Panc1 (cell line): ENCODE measurements around the gene ADGRD1. TPM values are rescaled to one million over a fixed set of nuclear protein-coding genes. Genes with fewer than 3 reads are reported as not detected.

Experiments used
- ATAC-seq: fragments of 200-7000 bp; cut with Tn5 transposase; 2 replicates; pipeline ENCODE4 v1.9.1; 2020; ENCODE audit warnings: mild to moderate bottlenecking, moderate library complexity
- BruUV-seq: library from RNA; stranded (reverse); fragments of 400-500 nt; replicated peaks from 2 replicates; lab custom pipeline; 2021; lab: Mats Ljungman, UMichigan
- CTCF ChIA-PET: fragments of 300-600 bp; sonication (Branson Sonifier 250); formaldehyde crosslinking; loops from one replicate; lab custom pipeline; 2022; ENCODE audit warnings: antibody characterized with exemption; lab: Charles Lee
- POLR2A ChIA-PET: fragments of 300-600 bp; sonication (Branson Sonifier 250); formaldehyde crosslinking; loops from one replicate; lab custom pipeline; 2022; ENCODE audit warnings: antibody characterized with exemption; lab: Charles Lee
- DNase-seq: peaks from one replicate; pipeline ENCODE4 v3.0.0-alpha.2; 2010; ENCODE audit warnings: low read depth, low spot score
- H3K27ac ChIP-seq: 2 replicates; pipeline ENCODE4 v1.5.1; 2011; ENCODE audit warnings: mild to moderate bottlenecking, low read length, inconsistent platforms
- H3K27me3 ChIP-seq: fragments of 200-500 bp; sonication (Bioruptor generic); 2 replicates; pipeline ENCODE4 v1.6.0; 2014; ENCODE audit warnings: low read length, inconsistent platforms; ENCODE audit not compliant: control insufficient read depth, insufficient read depth
- H3K36me3 ChIP-seq: fragments of 200-500 bp; sonication (Bioruptor generic); 2 replicates; pipeline ENCODE4 v1.5.1; 2014; ENCODE audit warnings: inconsistent platforms, mild to moderate bottlenecking, low read length, moderate library complexity; ENCODE audit not compliant: control insufficient read depth, insufficient read depth
- H3K4me1 ChIP-seq: 2 replicates; pipeline ENCODE4 v1.5.1; 2011; ENCODE audit warnings: inconsistent platforms, mild to moderate bottlenecking, low read length, moderate library complexity; ENCODE audit not compliant: control insufficient read depth, insufficient read depth
- H3K4me3 ChIP-seq, 2 experiments: 2 replicates each; pipeline ENCODE4 v1.5.1; 2011 to 2012; ENCODE audit warnings: low read depth in 2 of 2, low read length in 2 of 2, mild to moderate bottlenecking in 2 of 2, inconsistent platforms in 1 of 2, moderate library complexity in 1 of 2
- H3K9me3 ChIP-seq: fragments of 200-500 bp; sonication (Bioruptor generic); 2 replicates; pipeline ENCODE4 v1.5.1; 2014; ENCODE audit warnings: low read depth, mild to moderate bottlenecking, inconsistent platforms, low read length, moderate library complexity; ENCODE audit not compliant: control insufficient read depth, insufficient read depth
- POLR2AphosphoS5 ChIP-seq: IDR thresholded peaks from 2 replicates; pipeline ENCODE4 v1.6.1; 2012; ENCODE audit warnings: mild to moderate bottlenecking, low read depth, low read length, moderate library complexity
- SIN3A ChIP-seq: IDR thresholded peaks from 2 replicates; pipeline ENCODE4 v1.6.1; 2012; ENCODE audit warnings: low read depth, mild to moderate bottlenecking, low read length, moderate library complexity, borderline replicate concordance; ENCODE audit not compliant: insufficient read depth
- TCF7L2 ChIP-seq: IDR thresholded peaks from 2 replicates; pipeline ENCODE4 v1.6.1; 2011; ENCODE audit warnings: mild to moderate bottlenecking, low read depth, low read length, inconsistent platforms
- in situ Hi-C: cut with HindIII; loops from 2 replicates; pipeline ENCODE4 v1.10.0; 2016; ENCODE audit warnings: low sequenced_read_pairs, low pct_unique_long_range_greater_than_20kb
- intact Hi-C: fragments of 100-400 bp; cut with micrococcal nuclease; formaldehyde crosslinking; loops from one replicate; pipeline ENCODE4 v1.10.0; 2022; ENCODE audit not compliant: unreplicated experiment
- total RNA-seq: library from RNA; stranded (reverse); gene quantifications from one replicate; pipeline ENCODE4 v1.2.1, GENCODE V29; 2021; ENCODE audit not compliant: unreplicated experiment
- TF ChIP-seq, protein P1 (sequence below): fragments of 450-650 bp; IDR thresholded peaks from 2 replicates; pipeline ENCODE4 v1.5.1; 2017; ENCODE audit warnings: mild to moderate bottlenecking
- TF ChIP-seq, protein P2 (sequence below), 2 experiments: IDR thresholded peaks; 2 replicates each; pipeline ENCODE4 v1.6.1; 2011 to 2012; ENCODE audit warnings: low read depth in 2 of 2, control low read depth in 1 of 2, low read length in 1 of 2, mild to moderate bottlenecking in 1 of 2, moderate library complexity in 1 of 2; ENCODE audit not compliant: insufficient read depth in 1 of 2

Gene ADGRD1
- total RNA-seq, 1 experiment from 2014 or later, result 0.21 TPM

DNA sequence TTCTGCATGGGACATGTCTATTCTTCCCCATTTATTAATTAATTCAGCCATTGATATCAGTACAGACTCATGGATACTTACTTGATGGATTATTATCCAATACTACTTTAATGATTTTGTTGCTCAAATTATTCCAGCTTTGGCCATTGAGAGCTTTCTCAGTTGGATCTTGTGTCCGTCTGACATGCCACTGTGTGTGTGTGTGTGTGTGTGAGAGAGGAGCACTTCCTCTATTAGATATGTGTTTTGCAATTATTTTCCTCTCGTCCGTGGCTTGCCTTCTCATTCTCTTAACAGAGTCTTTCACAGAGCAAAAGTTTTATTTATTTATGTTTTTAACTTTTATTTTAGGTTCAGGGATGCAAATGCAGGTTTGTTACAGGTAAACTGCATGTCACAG is 194.2 kb downstream of the ADGRD1 start:
- H3K9me3 ChIP-seq, result no peaks in the 10 kb centered on the region
- CTCF ChIA-PET, result no interaction called here
- DNase-seq (no peak), ATAC-seq (no peak)
- in situ Hi-C loops, result no loop called here
- POLR2A ChIA-PET, result no interaction called here
- no peak overlapping the region for H3K27ac ChIP-seq
- BruUV-seq, result no TSS peak
- H3K36me3 ChIP-seq, result no peaks in the 10 kb centered on the region
- intact Hi-C loops, result no loop called here
- peaks cover 8% of the 10 kb centered on the region; the same call in 1 of the 2 replicates for H3K27me3 ChIP-seq
- TF ChIP-seq POLR2AphosphoS5 (no peak), SIN3A (no peak), TCF7L2 (no peak)
- TF ChIP-seq, protein P1, sequence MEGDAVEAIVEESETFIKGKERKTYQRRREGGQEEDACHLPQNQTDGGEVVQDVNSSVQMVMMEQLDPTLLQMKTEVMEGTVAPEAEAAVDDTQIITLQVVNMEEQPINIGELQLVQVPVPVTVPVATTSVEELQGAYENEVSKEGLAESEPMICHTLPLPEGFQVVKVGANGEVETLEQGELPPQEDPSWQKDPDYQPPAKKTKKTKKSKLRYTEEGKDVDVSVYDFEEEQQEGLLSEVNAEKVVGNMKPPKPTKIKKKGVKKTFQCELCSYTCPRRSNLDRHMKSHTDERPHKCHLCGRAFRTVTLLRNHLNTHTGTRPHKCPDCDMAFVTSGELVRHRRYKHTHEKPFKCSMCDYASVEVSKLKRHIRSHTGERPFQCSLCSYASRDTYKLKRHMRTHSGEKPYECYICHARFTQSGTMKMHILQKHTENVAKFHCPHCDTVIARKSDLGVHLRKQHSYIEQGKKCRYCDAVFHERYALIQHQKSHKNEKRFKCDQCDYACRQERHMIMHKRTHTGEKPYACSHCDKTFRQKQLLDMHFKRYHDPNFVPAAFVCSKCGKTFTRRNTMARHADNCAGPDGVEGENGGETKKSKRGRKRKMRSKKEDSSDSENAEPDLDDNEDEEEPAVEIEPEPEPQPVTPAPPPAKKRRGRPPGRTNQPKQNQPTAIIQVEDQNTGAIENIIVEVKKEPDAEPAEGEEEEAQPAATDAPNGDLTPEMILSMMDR, result no peak
- TF ChIP-seq, protein P2, sequence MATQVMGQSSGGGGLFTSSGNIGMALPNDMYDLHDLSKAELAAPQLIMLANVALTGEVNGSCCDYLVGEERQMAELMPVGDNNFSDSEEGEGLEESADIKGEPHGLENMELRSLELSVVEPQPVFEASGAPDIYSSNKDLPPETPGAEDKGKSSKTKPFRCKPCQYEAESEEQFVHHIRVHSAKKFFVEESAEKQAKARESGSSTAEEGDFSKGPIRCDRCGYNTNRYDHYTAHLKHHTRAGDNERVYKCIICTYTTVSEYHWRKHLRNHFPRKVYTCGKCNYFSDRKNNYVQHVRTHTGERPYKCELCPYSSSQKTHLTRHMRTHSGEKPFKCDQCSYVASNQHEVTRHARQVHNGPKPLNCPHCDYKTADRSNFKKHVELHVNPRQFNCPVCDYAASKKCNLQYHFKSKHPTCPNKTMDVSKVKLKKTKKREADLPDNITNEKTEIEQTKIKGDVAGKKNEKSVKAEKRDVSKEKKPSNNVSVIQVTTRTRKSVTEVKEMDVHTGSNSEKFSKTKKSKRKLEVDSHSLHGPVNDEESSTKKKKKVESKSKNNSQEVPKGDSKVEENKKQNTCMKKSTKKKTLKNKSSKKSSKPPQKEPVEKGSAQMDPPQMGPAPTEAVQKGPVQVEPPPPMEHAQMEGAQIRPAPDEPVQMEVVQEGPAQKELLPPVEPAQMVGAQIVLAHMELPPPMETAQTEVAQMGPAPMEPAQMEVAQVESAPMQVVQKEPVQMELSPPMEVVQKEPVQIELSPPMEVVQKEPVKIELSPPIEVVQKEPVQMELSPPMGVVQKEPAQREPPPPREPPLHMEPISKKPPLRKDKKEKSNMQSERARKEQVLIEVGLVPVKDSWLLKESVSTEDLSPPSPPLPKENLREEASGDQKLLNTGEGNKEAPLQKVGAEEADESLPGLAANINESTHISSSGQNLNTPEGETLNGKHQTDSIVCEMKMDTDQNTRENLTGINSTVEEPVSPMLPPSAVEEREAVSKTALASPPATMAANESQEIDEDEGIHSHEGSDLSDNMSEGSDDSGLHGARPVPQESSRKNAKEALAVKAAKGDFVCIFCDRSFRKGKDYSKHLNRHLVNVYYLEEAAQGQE (IDR thresholded peaks at IDR 0.05; ENCODE audit: insufficient read depth in 1 of 2, low read depth in 2 of 2, low read length in 1 of 2), result no peak
- no peak overlapping the region for H3K4me3 ChIP-seq
- no peaks in the 10 kb centered on the region for H3K4me1 ChIP-seq

DNA sequence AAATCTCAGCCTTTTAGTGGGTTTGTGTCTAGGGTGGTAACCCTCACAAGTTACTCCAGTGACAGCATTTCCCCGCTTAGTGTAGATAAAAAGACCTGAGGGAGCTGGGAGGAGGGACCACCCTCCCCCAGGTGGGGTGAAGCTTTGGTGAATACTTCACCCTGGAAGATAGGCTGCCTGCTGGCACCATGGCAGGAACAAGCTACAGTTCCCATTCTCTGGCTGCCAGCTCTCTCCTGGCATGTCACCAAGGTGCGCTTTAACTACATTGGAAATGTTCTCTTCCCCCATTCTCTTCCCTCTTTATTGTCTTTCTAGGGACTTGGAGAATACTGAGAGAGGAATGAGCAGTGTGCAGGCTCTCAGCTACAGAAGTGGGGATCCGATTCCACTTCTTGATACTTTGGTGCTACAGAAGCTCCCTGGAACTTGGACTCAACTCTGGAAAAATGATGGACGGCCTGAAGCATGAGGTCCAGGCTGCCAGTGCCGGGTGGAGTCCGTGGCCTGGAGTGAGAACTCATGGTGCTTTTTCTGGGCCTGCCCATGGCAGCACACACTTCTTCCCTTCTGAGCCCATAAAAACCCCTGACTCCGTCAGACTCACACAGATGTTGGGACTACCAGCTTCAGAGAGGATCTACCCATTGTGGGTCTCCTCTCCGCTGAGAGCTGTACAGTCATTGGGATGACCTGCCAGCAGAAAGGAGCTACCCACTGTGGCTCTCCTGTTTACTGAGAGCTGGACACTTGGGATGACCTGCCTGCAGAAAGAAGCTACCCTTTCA is 198.0 kb downstream of the ADGRD1 start:
- Histone ChIP-seq H3K36me3 (no peaks in the 10 kb centered on the region), H3K27me3 (peaks cover 6% of the 10 kb centered on the region; the same call in 1 of the 2 replicates), H3K9me3 (no peaks in the 10 kb centered on the region), H3K4me3 (no peak overlapping the region), H3K27ac (no peak overlapping the region), H3K4me1 (no peaks in the 10 kb centered on the region)
- no TSS peak for BruUV-seq
- no peak for TF ChIP-seq SIN3A
- TF ChIP-seq POLR2AphosphoS5, result no peak
- TF ChIP-seq, protein P2 (IDR thresholded peaks at IDR 0.05; ENCODE audit: insufficient read depth in 1 of 2, low read depth in 2 of 2, low read length in 1 of 2), result no peak
- no peak for TF ChIP-seq TCF7L2
- TF ChIP-seq, protein P1, result no peak
- intact Hi-C loops (no loop called here), in situ Hi-C loops (no loop called here)
- ChIA-PET POLR2A (interaction anchor here (0.5 kb wide), 1 partner anchor 23 kb away, joined by 3 read pairs; no protein-coding TSS in a partner anchor), CTCF (no interaction called here)
- DNase-seq (no peak), ATAC-seq (no peak)
